SK-N-SH treated with all-trans-retinoic acid at 6 μM for 48 hours (cell line): ENCODE measurements around the gene TFEB.

Experiments used
- ATAC-seq: fragments of 200-7000 bp; cut with Tn5 transposase; 3 replicates; pipeline ENCODE4 v1.9.1; 2020; ENCODE audit warnings: mild to moderate bottlenecking, moderate library complexity
- ARNTL ChIP-seq: fragments of 450-650 bp; formaldehyde crosslinking; IDR thresholded peaks from 2 replicates; pipeline ENCODE4 v1.5.0; 2020; ENCODE audit warnings: low read depth, mild to moderate bottlenecking, moderate library complexity, borderline replicate concordance
- BACH2 ChIP-seq: fragments of 250-450 bp; sonication (Bioruptor Pico); IDR thresholded peaks from 2 replicates; pipeline ENCODE4 v1.9.0; 2021; ENCODE audit warnings: mild to moderate bottlenecking, borderline replicate concordance
- CSDC2 ChIP-seq: fragments of 250-450 bp; sonication (Bioruptor Pico); IDR thresholded peaks from 2 replicates; pipeline ENCODE4 v1.5.0; 2020; ENCODE audit warnings: mild to moderate bottlenecking, moderate library complexity
- ISL1 ChIP-seq: fragments of 250-450 bp; sonication (Bioruptor Pico); IDR thresholded peaks from 2 replicates; pipeline ENCODE4 v2.1.2; 2022; ENCODE audit warnings: mild to moderate bottlenecking, moderate library complexity
- OSR1 ChIP-seq: fragments of 250-450 bp; sonication (Bioruptor Pico); IDR thresholded peaks from 2 replicates; pipeline ENCODE4 v1.8.0; 2022; ENCODE audit warnings: moderate library complexity, mild to moderate bottlenecking, inconsistent platforms
- PATZ1 ChIP-seq: fragments of 250-450 bp; sonication (Bioruptor Pico); IDR thresholded peaks from 2 replicates; pipeline ENCODE4 v1.8.0; 2020; ENCODE audit warnings: mild to moderate bottlenecking, moderate library complexity, borderline replicate concordance
- POU6F1 ChIP-seq: fragments of 250-450 bp; sonication (Bioruptor Pico); IDR thresholded peaks from 2 replicates; pipeline ENCODE4 v1.8.0; 2021; ENCODE audit warnings: low read depth, mild to moderate bottlenecking, moderate library complexity, borderline replicate concordance
- PPARA ChIP-seq: fragments of 250-450 bp; sonication (Bioruptor Pico); IDR thresholded peaks from 2 replicates; pipeline ENCODE4 v1.5.0; 2020; ENCODE audit warnings: mild to moderate bottlenecking, borderline replicate concordance
- RARB ChIP-seq: fragments of 250-450 bp; sonication (Bioruptor Pico); IDR thresholded peaks from 2 replicates; pipeline ENCODE4 v1.8.0; 2021; ENCODE audit warnings: mild to moderate bottlenecking, moderate library complexity
- SNAI2 ChIP-seq: fragments of 250-450 bp; sonication (Bioruptor Pico); IDR thresholded peaks from 2 replicates; pipeline ENCODE4 v1.5.0; 2020; ENCODE audit warnings: mild to moderate bottlenecking, moderate library complexity
- TCF4 ChIP-seq: fragments of 250-450 bp; sonication (Bioruptor Pico); IDR thresholded peaks from 2 replicates; pipeline ENCODE4 v1.8.0; 2021; ENCODE audit warnings: mild to moderate bottlenecking, moderate library complexity, borderline replicate concordance
- TOX ChIP-seq: fragments of 250-450 bp; sonication (Bioruptor Pico); IDR thresholded peaks from 2 replicates; pipeline ENCODE4 v1.8.0; 2021; ENCODE audit warnings: mild to moderate bottlenecking, moderate library complexity, borderline replicate concordance
- TSHZ2 ChIP-seq: fragments of 250-450 bp; sonication (Bioruptor Pico); IDR thresholded peaks from 2 replicates; pipeline ENCODE4 v1.5.0; 2020; ENCODE audit warnings: mild to moderate bottlenecking, moderate library complexity
- ZFP3 ChIP-seq: fragments of 250-450 bp; sonication (Bioruptor Pico); IDR thresholded peaks from 2 replicates; pipeline ENCODE4 v1.5.0; 2020; ENCODE audit warnings: mild to moderate bottlenecking, moderate library complexity
- ZFP30 ChIP-seq: fragments of 450-650 bp; formaldehyde crosslinking; IDR thresholded peaks from 2 replicates; pipeline ENCODE4 v1.5.0; 2022; ENCODE audit warnings: mild to moderate bottlenecking, moderate library complexity
- ZNF565 ChIP-seq: fragments of 450-650 bp; formaldehyde crosslinking; conservative IDR thresholded peaks from 2 replicates; pipeline ENCODE4 v1.5.0; 2020; ENCODE audit warnings: low read depth, mild to moderate bottlenecking, moderate library complexity
- ZNF70 ChIP-seq: fragments of 450-650 bp; formaldehyde crosslinking; IDR thresholded peaks from 2 replicates; pipeline ENCODE4 v1.5.0; 2020; ENCODE audit warnings: mild to moderate bottlenecking, moderate library complexity
- ZNF8 ChIP-seq: fragments of 450-650 bp; formaldehyde crosslinking; IDR thresholded peaks from 2 replicates; pipeline ENCODE4 v1.5.0; 2020; ENCODE audit warnings: mild to moderate bottlenecking, moderate library complexity

Gene TFEB

GRCh38 chr6:41732591-41733359 is 2.6 kb downstream of the TFEB start:
- no peak for ATAC-seq
- no peak for TF ChIP-seq PPARA (CRISPR knock-in tag)
- TF ChIP-seq ZFP3 (CRISPR knock-in tag) = no peak
- TF ChIP-seq OSR1 (CRISPR knock-in tag) = no peak
- no peak for TF ChIP-seq ZNF8 (CRISPR knock-in tag)
- no peak for TF ChIP-seq ZNF565 (CRISPR knock-in tag)
- no peak for TF ChIP-seq TCF4 (CRISPR knock-in tag)
- no peak for TF ChIP-seq POU6F1
- no peak for TF ChIP-seq TOX (CRISPR knock-in tag)
- no peak for TF ChIP-seq TSHZ2 (CRISPR knock-in tag)
- no peak for TF ChIP-seq ARNTL (CRISPR knock-in tag)

GRCh38 chr6:41732149-41732548 is 3.3 kb downstream of the TFEB start:
- TF ChIP-seq TCF4 (CRISPR knock-in tag) (no peak), ZNF70 (CRISPR knock-in tag) (no peak), SNAI2 (CRISPR knock-in tag) (no peak), ARNTL (CRISPR knock-in tag) (no peak), BACH2 (no peak), RARB (CRISPR knock-in tag) (no peak), PATZ1 (no peak), TOX (CRISPR knock-in tag) (no peak), ZFP30 (CRISPR knock-in tag) (no peak), TSHZ2 (CRISPR knock-in tag) (no peak), ISL1 (CRISPR knock-in tag) (no peak), PPARA (CRISPR knock-in tag) (no peak), CSDC2 (no peak)

GRCh38 chr6:41731561-41732086 is 3.8 kb downstream of the TFEB start:
- no peak for ATAC-seq
- no peak for TF ChIP-seq PPARA (CRISPR knock-in tag)
- TF ChIP-seq ZNF70 (CRISPR knock-in tag) = no peak
- no peak for TF ChIP-seq POU6F1
- no peak for TF ChIP-seq ZNF565 (CRISPR knock-in tag)

More at GRCh38 chr6:41732149-41732548, 3.3 kb downstream of the TFEB start:
- no peak for ATAC-seq
